Measurements from ENCODE around the gene USP49.

Gene USP49

DNA sequence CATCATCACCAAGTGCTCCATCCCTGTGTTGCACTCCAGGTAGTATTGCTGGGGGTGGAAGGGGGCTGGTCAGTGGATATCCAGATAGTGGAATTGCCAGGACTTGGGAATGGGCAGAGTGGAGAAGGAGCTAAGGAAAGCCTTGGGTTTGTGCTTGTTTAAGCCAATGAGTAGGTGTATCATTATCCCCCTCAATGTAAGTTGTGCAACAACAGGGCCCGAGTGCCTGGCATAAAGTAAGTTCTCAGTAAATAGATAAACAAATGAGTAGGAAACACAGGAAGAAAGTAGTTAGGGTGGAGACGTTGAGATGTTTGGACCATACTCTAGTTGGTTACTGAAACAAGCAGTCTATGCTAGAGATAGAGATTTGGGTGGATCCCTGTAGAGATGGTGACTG, 36.6 kb upstream of the USP49 start:
- H3K4me1 ChIP-seq, result no peaks in the 10 kb centered on the region

DNA sequence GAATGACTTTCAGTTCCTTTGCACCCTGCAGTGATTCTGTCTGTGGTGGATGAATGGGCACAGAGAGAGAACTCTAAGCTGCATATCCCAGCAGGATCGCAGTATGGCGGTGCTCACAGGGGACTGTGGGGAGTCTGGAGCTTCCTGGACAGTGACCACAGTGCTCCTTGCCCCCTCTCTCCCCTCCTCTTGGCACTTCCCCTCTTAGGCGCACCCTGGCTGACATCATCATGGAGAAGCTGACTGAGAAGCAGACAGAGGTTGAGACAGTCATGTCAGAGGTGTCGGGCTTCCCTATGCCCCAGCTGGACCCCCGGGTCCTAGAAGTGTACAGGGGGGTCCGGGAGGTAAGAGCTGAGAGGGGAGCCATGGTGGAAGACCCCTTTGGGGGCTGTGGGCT, 34.7 kb upstream of the USP49 start:
- TF ChIP-seq, protein P1, sequence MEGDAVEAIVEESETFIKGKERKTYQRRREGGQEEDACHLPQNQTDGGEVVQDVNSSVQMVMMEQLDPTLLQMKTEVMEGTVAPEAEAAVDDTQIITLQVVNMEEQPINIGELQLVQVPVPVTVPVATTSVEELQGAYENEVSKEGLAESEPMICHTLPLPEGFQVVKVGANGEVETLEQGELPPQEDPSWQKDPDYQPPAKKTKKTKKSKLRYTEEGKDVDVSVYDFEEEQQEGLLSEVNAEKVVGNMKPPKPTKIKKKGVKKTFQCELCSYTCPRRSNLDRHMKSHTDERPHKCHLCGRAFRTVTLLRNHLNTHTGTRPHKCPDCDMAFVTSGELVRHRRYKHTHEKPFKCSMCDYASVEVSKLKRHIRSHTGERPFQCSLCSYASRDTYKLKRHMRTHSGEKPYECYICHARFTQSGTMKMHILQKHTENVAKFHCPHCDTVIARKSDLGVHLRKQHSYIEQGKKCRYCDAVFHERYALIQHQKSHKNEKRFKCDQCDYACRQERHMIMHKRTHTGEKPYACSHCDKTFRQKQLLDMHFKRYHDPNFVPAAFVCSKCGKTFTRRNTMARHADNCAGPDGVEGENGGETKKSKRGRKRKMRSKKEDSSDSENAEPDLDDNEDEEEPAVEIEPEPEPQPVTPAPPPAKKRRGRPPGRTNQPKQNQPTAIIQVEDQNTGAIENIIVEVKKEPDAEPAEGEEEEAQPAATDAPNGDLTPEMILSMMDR (IDR thresholded peaks at IDR 0.05; ENCODE audit: low read depth, low read length), result no peak
- Histone ChIP-seq H3K4me3 (ENCODE audit: low read depth, low read length) (no peak overlapping the region), H3K9me3 (no peaks in the 10 kb centered on the region), H3K27me3 (no peaks in the 10 kb centered on the region), H3K36me3 (peaks cover 84% of the 10 kb centered on the region), H3K4me1 (no peaks in the 10 kb centered on the region)
- no peak for DNase-seq

More for the DNA sequence above, 36.6 kb upstream of the USP49 start:
- no peaks in the 10 kb centered on the region for H3K9me3 ChIP-seq
- DNase-seq, result no peak
- no peak overlapping the region for H3K4me3 ChIP-seq (ENCODE audit: low read depth, low read length)
- TF ChIP-seq, protein P1 (IDR thresholded peaks at IDR 0.05; ENCODE audit: low read depth, low read length), result no peak
- peaks cover 86% of the 10 kb centered on the region for H3K36me3 ChIP-seq
- H3K27me3 ChIP-seq, result no peaks in the 10 kb centered on the region

DNA sequence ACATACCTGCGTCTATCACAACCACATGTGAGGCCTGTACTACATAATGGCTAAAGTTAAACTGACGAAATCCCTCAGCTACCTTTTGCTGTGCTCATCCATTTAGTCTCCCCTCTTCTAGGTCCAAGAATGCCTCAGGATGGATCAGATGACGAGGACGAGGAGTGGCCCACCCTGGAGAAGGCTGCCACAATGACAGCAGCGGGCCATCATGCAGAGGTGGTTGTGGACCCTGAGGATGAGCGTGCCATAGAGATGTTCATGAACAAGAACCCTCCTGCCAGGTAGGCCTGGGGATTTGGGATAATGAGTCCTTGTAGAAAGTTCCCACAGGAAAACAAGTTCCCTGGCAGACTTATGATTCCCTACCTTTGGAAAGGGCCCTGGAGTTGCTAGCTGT, 32.1 kb upstream of the USP49 start:
- Histone ChIP-seq H3K27me3 (no peaks in the 10 kb centered on the region), H3K9me3 (no peaks in the 10 kb centered on the region), H3K36me3 (peaks cover 78% of the 10 kb centered on the region), H3K4me1 (no peaks in the 10 kb centered on the region; the same call in 1 of the 2 replicates), H3K4me3 (ENCODE audit: low read depth, low read length) (no peak overlapping the region)
- TF ChIP-seq, protein P1 (IDR thresholded peaks at IDR 0.05; ENCODE audit: low read depth, low read length), result no peak
- DNase-seq, result no peak

DNA sequence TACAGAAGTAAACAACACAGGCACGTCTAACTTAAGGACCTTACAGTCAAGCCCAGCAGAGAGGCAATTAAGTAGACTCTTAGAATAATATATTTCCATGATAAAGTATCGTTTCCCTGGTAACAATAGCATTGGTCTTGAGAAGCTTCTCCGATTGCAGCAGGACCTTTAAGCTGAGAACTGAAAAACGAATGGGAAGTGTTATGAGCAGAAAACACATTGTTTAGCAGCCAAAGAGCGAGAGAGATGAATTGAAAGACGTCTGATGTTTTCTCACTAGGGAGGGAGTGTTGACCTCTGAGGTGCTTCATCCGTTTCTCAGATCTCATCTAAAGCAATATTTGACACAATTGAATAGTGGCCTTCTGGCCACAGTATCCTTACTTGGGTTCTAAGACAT, 27.0 kb upstream of the USP49 start:
- H3K27me3 ChIP-seq, result no peaks in the 10 kb centered on the region
- DNase-seq, result no peak
- peaks cover 39% of the 10 kb centered on the region for H3K36me3 ChIP-seq
- no peaks in the 10 kb centered on the region for H3K9me3 ChIP-seq
- no peaks in the 10 kb centered on the region; the same call in 1 of the 2 replicates for H3K4me1 ChIP-seq
- TF ChIP-seq, protein P1 (IDR thresholded peaks at IDR 0.05; ENCODE audit: low read depth, low read length), result no peak
- peak overlapping the region; percentile 99 for H3K4me3 ChIP-seq (ENCODE audit: low read depth, low read length)

DNA sequence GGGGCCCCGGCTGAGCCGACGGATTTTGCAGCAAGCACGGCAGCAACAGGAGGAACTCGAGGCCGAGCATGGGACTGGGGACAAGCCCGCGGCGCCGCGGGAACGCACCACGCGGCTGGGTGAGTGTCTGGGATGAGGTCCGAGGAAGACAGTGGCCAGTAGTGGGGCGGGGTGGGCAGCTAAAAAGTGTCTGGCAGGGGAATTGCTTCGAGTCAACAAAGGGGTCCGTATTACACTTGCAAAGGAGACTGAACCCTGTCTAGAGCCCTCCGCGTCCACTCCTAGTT, 26.5 kb upstream of the USP49 start:
- H3K9me3 ChIP-seq, result no peaks in the 10 kb centered on the region
- H3K4me3 ChIP-seq (ENCODE audit: low read depth, low read length), result peak overlapping the region; percentile 99
- no peaks in the 10 kb centered on the region for H3K27me3 ChIP-seq
- TF ChIP-seq, protein P1 (IDR thresholded peaks at IDR 0.05; ENCODE audit: low read depth, low read length), result no peak
- peak; percentile 30 for DNase-seq
- no peaks in the 10 kb centered on the region; the same call in 1 of the 2 replicates for H3K4me1 ChIP-seq
- peaks cover 38% of the 10 kb centered on the region for H3K36me3 ChIP-seq

DNA sequence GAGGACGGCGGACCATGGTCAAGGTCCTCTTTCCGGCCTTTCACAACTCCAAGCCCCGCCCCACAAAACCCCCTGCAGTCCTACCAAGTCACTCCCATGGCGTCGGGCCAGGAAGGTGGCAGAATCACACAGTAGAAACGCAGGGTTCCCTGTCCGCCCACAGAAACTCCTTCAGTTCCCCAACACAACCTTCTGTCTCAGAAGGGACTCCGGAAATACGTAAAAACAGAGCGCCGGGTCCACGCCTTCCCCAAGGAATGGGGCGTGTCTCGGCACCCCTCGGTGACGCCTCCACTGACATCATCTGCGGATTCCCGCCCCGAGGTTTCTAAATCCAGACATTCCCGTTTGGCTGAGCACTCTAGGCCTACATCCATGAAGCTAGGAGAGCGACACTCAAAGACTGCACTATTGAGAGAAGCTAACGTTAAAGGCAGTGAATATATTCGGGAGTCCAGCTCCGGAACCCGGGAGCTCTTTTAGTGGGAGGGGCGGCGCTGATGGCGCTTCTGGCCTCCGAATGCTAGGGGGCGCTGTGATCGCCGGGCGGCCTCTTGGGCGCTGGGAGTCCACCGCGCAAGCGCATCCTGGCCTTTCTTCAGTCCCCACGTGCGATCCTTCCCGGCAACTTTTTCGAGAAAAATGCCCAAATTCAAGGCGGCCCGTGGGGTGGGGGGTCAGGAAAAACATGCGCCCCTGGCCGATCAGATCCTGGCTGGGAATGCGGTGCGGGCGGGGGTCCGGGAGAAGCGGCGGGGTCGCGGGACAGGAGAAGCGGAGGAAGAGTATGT, 25.9 kb upstream of the USP49 start, which contains the start of the genes BYSL and MED20:
TSS of gene BYSL (plus strand) at position 579 of the 791 bp plus-strand sequence. CDS start at position 643, 64 bp downstream.
TSS of gene MED20 (minus strand) at position 219 of the 791 bp plus-strand sequence. CDS start at position 98, 121 bp downstream.
- Histone ChIP-seq H3K4me1 (no peaks in the 10 kb centered on the region; the same call in 1 of the 2 replicates), H3K9me3 (no peaks in the 10 kb centered on the region), H3K36me3 (peaks cover 42% of the 10 kb centered on the region), H3K4me3 (ENCODE audit: low read depth, low read length) (peak within 1 kb of the TSS; percentile 99), H3K27me3 (no peaks in the 10 kb centered on the region)
- peak; percentile 92 for DNase-seq
- TF ChIP-seq, protein P1 (IDR thresholded peaks at IDR 0.05; ENCODE audit: low read depth, low read length), result peak; percentile 90

All from BE2C (cell line).